GM18858 (cell line): ENCODE results near the gene JAKMIP2.

Source experiments
- ATAC-seq: cut with Tn5 transposase; IDR thresholded peaks from one replicate; pipeline ENCODE4 v1.9.1; 2021; ENCODE audit not compliant: unreplicated experiment

JAKMIP2 gene

GRCh38 chr5:147789820-147790219 is 7.3 kb upstream of the JAKMIP2 start:
- no peak for ATAC-seq

- ATAC-seq: no peak
Measured at GRCh38 chr5:147788023-147788422, 5.5 kb upstream of the JAKMIP2 start.

GRCh38 chr5:147786142-147786541 is 3.6 kb upstream of the JAKMIP2 start:
- no peak for ATAC-seq

GRCh38 chr5:147784146-147784987 is 1.8 kb upstream of the JAKMIP2 start:
- ATAC-seq: no peak

GRCh38 chr5:147780924-147781573 is 1.5 kb downstream of the JAKMIP2 start:
- ATAC-seq: no peak

- ATAC-seq: no peak
Measured at GRCh38 chr5:147779694-147780093, 2.8 kb downstream of the JAKMIP2 start.

GRCh38 chr5:147776989-147777388 is 5.5 kb downstream of the JAKMIP2 start:
- no peak for ATAC-seq

GRCh38 chr5:147773587-147773986 is 8.9 kb downstream of the JAKMIP2 start:
- no peak for ATAC-seq

GRCh38 chr5:147773139-147773538 is 9.4 kb downstream of the JAKMIP2 start:
- no peak for ATAC-seq

GRCh38 chr5:147767048-147767447 is 15.5 kb downstream of the JAKMIP2 start:
- ATAC-seq: no peak

- no peak for ATAC-seq
Measured at GRCh38 chr5:147763791-147764525, 18.6 kb downstream of the JAKMIP2 start.

- ATAC-seq: no peak
Measured at GRCh38 chr5:147760086-147760875, 22.2 kb downstream of the JAKMIP2 start.

GRCh38 chr5:147759441-147759840 is 23.1 kb downstream of the JAKMIP2 start:
- ATAC-seq: no peak

GRCh38 chr5:147756566-147756965 is 26.0 kb downstream of the JAKMIP2 start:
- no peak for ATAC-seq

GRCh38 chr5:147754372-147755122 is 28.0 kb downstream of the JAKMIP2 start:
- ATAC-seq: no peak

- ATAC-seq: no peak
Measured at GRCh38 chr5:147753765-147754164, 28.8 kb downstream of the JAKMIP2 start.

GRCh38 chr5:147752666-147753290 is 29.8 kb downstream of the JAKMIP2 start:
- no peak for ATAC-seq

- ATAC-seq: no peak
Measured at GRCh38 chr5:147752033-147752432, 30.5 kb downstream of the JAKMIP2 start.

- no peak for ATAC-seq
Measured at GRCh38 chr5:147751156-147751830, 31.2 kb downstream of the JAKMIP2 start.
